K562 (cell line): ENCODE results near the gene ZRANB3. TPM values are rescaled to one million over a fixed set of nuclear protein-coding genes. Genes with fewer than 3 reads are reported as not detected.

Experiments used
- ARID1B ChIP-seq: fragments of 450-650 bp; IDR thresholded peaks from 2 replicates; pipeline ENCODE4 v1.6.1; 2016; ENCODE audit warnings: antibody characterized with exemption, mild to moderate bottlenecking, inconsistent platforms
- ARID2 ChIP-seq: fragments of 450-650 bp; IDR thresholded peaks from 2 replicates; pipeline ENCODE4 v1.6.1; 2017; ENCODE audit warnings: antibody characterized with exemption, mild to moderate bottlenecking
- DDX20 ChIP-seq: fragments of 450-650 bp; IDR thresholded peaks from 2 replicates; pipeline ENCODE4 v1.6.1; 2016; ENCODE audit warnings: missing genetic modification characterization, low read depth, mild to moderate bottlenecking, missing compliant biosample characterization, moderate library complexity
- FIP1L1 ChIP-seq: fragments of 200-400 bp; formaldehyde crosslinking; IDR thresholded peaks from 2 replicates; pipeline ENCODE4 v1.6.1; 2018; ENCODE audit warnings: mild to moderate bottlenecking, low read depth, low read length; ENCODE audit not compliant: poor library complexity, severe bottlenecking
- HOMEZ ChIP-seq: fragments of 250-450 bp; sonication (Bioruptor Pico); IDR thresholded peaks from 2 replicates; pipeline ENCODE4 v1.4.0; 2020; ENCODE audit warnings: mild to moderate bottlenecking, moderate library complexity
- KDM5B ChIP-seq: fragments of 200-600 bp; sonication (generic); IDR thresholded peaks from 2 replicates; pipeline ENCODE4 v1.6.1; 2012; ENCODE audit warnings: low read depth, mild to moderate bottlenecking, moderate library complexity, low read length, control low read depth, inconsistent platforms; ENCODE audit not compliant: insufficient replicate concordance
- L3MBTL2 ChIP-seq: fragments of 450-650 bp; IDR thresholded peaks from 2 replicates; pipeline ENCODE4 v1.6.1; 2016; ENCODE audit warnings: mild to moderate bottlenecking, moderate library complexity
- LARP7 ChIP-seq: fragments of 450-650 bp; IDR thresholded peaks from 2 replicates; pipeline ENCODE4 v1.6.1; 2016
- MIER1 ChIP-seq: fragments of 450-650 bp; IDR thresholded peaks from 2 replicates; pipeline ENCODE4 v1.6.1; 2016; ENCODE audit warnings: antibody characterized with exemption, mild to moderate bottlenecking, low read depth
- MYNN ChIP-seq, 2 experiments: sonication (generic); formaldehyde crosslinking in 1 of 2; IDR thresholded peaks; 2 replicates each; pipeline versions ENCODE4 v1.5.0 to v1.6.1; 2016 to 2020; ENCODE audit warnings: antibody characterized with exemption in 1 of 2, missing genetic modification reagents in 1 of 2
- POLR2B ChIP-seq: fragments of 450-650 bp; IDR thresholded peaks from 2 replicates; pipeline ENCODE4 v1.6.1; 2018; ENCODE audit warnings: low read depth; ENCODE audit not compliant: partially characterized antibody
- POU5F1 ChIP-seq: fragments of 150-350 bp; IDR thresholded peaks from 2 replicates; pipeline ENCODE4 v1.6.1; 2014; ENCODE audit warnings: borderline replicate concordance, low read length, low read depth, mild to moderate bottlenecking; ENCODE audit not compliant: partially characterized antibody
- RBM17 ChIP-seq: fragments of 200-400 bp; formaldehyde crosslinking; IDR thresholded peaks from 2 replicates; pipeline ENCODE4 v1.6.1; 2017; ENCODE audit warnings: low read depth, mild to moderate bottlenecking, low read length, borderline replicate concordance
- SMARCA4 ChIP-seq: fragments of 450-650 bp; IDR thresholded peaks from 2 replicates; pipeline ENCODE4 v1.6.1; 2016
- SUPT5H ChIP-seq: fragments of 450-650 bp; IDR thresholded peaks from 2 replicates; pipeline ENCODE4 v1.6.1; 2016
- TRIM24 ChIP-seq, 2 experiments: fragments of 450-650 bp; IDR thresholded peaks; 2 replicates each; pipeline ENCODE4 v1.6.1; 2016
- WHSC1 ChIP-seq: IDR thresholded peaks from one replicate; pipeline ENCODE4 v1.6.1; 2012; ENCODE audit warnings: low read length, control low read depth, inconsistent platforms
- ZNF146 ChIP-seq: IDR thresholded peaks from one replicate; pipeline ENCODE4 v1.6.1; 2018; ENCODE audit warnings: missing compliant biosample characterization; ENCODE audit not compliant: unreplicated experiment
- ZNF24 ChIP-seq: fragments of 450-650 bp; IDR thresholded peaks from 2 replicates; pipeline ENCODE4 v1.6.1; 2016
- ZNF274 ChIP-seq: IDR thresholded peaks from 2 replicates; pipeline ENCODE4 v1.6.1; 2011; ENCODE audit warnings: low read depth, mild to moderate bottlenecking, low read length, moderate library complexity, borderline replicate concordance
- ZNF511 ChIP-seq: sonication (generic); formaldehyde crosslinking; IDR thresholded peaks from 2 replicates; pipeline ENCODE4 v1.8.0; 2022; ENCODE audit warnings: mild to moderate bottlenecking, missing genetic modification reagents
- polyA plus RNA-seq, 8 experiments: library from polyadenylated mRNA; depleted of rRNA in 4 of 8; stranded (reverse) in 5 of 8; unstranded in 3 of 8; fragments of >200 nt; fragmentation: Nextera tagmentation in 2 of 8; fragmentation: Illumina TruSeq in 1 of 8; extraction: Ambion mirVana in 2 of 8; extraction: Trizol in 1 of 8; gene quantifications; 2 replicates each; pipeline versions ENCODE4 v1.2.1 to v1.2.3, GENCODE V29; 2011 to 2014; ENCODE audit warnings: inconsistent platforms in 1 of 8, missing spikeins in 1 of 8
- total RNA-seq, 7 experiments: library from RNA; depleted of rRNA in 6 of 7; stranded (reverse); fragments of >200 nt in 6 of 7; fragmentation: Illumina TruSeq in 2 of 7; extraction: Trizol in 2 of 7; gene quantifications; 2 replicates each; pipeline versions ENCODE4 v1.2.1 to v1.2.3, GENCODE V29; 2011 to 2021; ENCODE audit warnings: low replicate concordance in 1 of 7
- TF ChIP-seq, protein P1 (sequence below): IDR thresholded peaks from 2 replicates; pipeline ENCODE4 v1.6.1; 2014; ENCODE audit warnings: antibody characterized with exemption
- TF ChIP-seq, protein P2 (sequence below): conservative IDR thresholded peaks from 2 replicates; pipeline ENCODE4 v1.6.1; 2011; ENCODE audit warnings: low read depth, mild to moderate bottlenecking, low read length; ENCODE audit not compliant: control insufficient read depth
- TF ChIP-seq, protein P3 (sequence below): fragments of 250-450 bp; sonication (Bioruptor Pico); IDR thresholded peaks from 2 replicates; pipeline ENCODE4 v1.5.0; 2020; ENCODE audit warnings: mild to moderate bottlenecking, borderline replicate concordance

ZRANB3 gene
- total and polyA plus RNA-seq, 9 of the 15 experiments (the other 6 are each of a cell fraction or from before 2014, with no cell fraction given): 8.6 to 21.3 (median 14.7) TPM

GRCh38 chr2:135563793-135564192 is 32.8 kb upstream of the ZRANB3 start (continued):
- TF ChIP-seq HOMEZ (no peak), DDX20 (tag) (no peak), ZNF274 (no peak), SMARCA4 (peak; percentile 63), WHSC1 (no peak), ZNF24 (no peak), FIP1L1 (no peak), KDM5B (no peak), ZNF511 (CRISPR knock-in tag) (no peak), RBM17 (no peak), SUPT5H (no peak), L3MBTL2 (no peak), ZNF146 (CRISPR knock-in tag) (no peak), MYNN (IDR thresholded peaks at IDR 0.05) (no peak), MYNN (CRISPR knock-in tag; IDR thresholded peaks at IDR 0.05) (no peak), ARID1B (0 out of 2 replicates have a peak, but pooled peaks have one; percentile 21), TRIM24 (IDR thresholded peaks at IDR 0.05) (peak; percentile 10 to 67; a peak in 2 of 4 replicates), POU5F1 (no peak), POLR2B (no peak), ARID2 (no peak), LARP7 (no peak), MIER1 (no peak)
- TF ChIP-seq, protein P1, sequence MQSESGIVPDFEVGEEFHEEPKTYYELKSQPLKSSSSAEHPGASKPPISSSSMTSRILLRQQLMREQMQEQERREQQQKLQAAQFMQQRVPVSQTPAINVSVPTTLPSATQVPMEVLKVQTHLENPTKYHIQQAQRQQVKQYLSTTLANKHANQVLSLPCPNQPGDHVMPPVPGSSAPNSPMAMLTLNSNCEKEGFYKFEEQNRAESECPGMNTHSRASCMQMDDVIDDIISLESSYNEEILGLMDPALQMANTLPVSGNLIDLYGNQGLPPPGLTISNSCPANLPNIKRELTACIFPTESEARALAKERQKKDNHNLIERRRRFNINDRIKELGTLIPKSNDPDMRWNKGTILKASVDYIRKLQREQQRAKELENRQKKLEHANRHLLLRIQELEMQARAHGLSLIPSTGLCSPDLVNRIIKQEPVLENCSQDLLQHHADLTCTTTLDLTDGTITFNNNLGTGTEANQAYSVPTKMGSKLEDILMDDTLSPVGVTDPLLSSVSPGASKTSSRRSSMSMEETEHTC: no peak
- TF ChIP-seq, protein P2, sequence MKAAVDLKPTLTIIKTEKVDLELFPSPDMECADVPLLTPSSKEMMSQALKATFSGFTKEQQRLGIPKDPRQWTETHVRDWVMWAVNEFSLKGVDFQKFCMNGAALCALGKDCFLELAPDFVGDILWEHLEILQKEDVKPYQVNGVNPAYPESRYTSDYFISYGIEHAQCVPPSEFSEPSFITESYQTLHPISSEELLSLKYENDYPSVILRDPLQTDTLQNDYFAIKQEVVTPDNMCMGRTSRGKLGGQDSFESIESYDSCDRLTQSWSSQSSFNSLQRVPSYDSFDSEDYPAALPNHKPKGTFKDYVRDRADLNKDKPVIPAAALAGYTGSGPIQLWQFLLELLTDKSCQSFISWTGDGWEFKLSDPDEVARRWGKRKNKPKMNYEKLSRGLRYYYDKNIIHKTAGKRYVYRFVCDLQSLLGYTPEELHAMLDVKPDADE: no peak
- TF ChIP-seq, protein P3, sequence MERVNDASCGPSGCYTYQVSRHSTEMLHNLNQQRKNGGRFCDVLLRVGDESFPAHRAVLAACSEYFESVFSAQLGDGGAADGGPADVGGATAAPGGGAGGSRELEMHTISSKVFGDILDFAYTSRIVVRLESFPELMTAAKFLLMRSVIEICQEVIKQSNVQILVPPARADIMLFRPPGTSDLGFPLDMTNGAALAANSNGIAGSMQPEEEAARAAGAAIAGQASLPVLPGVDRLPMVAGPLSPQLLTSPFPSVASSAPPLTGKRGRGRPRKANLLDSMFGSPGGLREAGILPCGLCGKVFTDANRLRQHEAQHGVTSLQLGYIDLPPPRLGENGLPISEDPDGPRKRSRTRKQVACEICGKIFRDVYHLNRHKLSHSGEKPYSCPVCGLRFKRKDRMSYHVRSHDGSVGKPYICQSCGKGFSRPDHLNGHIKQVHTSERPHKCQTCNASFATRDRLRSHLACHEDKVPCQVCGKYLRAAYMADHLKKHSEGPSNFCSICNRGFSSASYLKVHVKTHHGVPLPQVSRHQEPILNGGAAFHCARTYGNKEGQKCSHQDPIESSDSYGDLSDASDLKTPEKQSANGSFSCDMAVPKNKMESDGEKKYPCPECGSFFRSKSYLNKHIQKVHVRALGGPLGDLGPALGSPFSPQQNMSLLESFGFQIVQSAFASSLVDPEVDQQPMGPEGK (CRISPR knock-in tag): no peak
